Measurements from ENCODE around the gene STAT1.

The STAT1 gene

GRCh38 chr2:191041418-191042161, 27.6 kb upstream of the STAT1 start:
- H3K9me3 Mint-ChIP-seq = peaks cover 10% of the 10 kb centered on the region
- no peak overlapping the region for H3K4me3 Mint-ChIP-seq
- no peaks in the 10 kb centered on the region for H3K27me3 Mint-ChIP-seq (ENCODE audit: low read depth)
- peak overlapping the region; percentile 21 for H3K27ac Mint-ChIP-seq
- H3K4me1 Mint-ChIP-seq (ENCODE audit: low read depth) = peaks cover 42% of the 10 kb centered on the region
- peaks cover 69% of the 10 kb centered on the region for H3K36me3 Mint-ChIP-seq (ENCODE audit: low read depth)

GRCh38 chr2:191039616-191040015, 25.6 kb upstream of the STAT1 start:
- Mint-ChIP-seq H3K36me3 (ENCODE audit: low read depth) (peaks cover 69% of the 10 kb centered on the region), H3K9me3 (peaks cover 7% of the 10 kb centered on the region), H3K27me3 (ENCODE audit: low read depth) (no peaks in the 10 kb centered on the region), H3K4me1 (ENCODE audit: low read depth) (peaks cover 44% of the 10 kb centered on the region), H3K4me3 (no peak overlapping the region), H3K27ac (peak overlapping the region; percentile 91)

- H3K4me3 Mint-ChIP-seq = peak overlapping the region; percentile 66
- peak overlapping the region; percentile 91 for H3K27ac Mint-ChIP-seq
- no peaks in the 10 kb centered on the region for H3K27me3 Mint-ChIP-seq (ENCODE audit: low read depth)
- H3K4me1 Mint-ChIP-seq (ENCODE audit: low read depth) = peaks cover 44% of the 10 kb centered on the region
- peaks cover 65% of the 10 kb centered on the region for H3K36me3 Mint-ChIP-seq (ENCODE audit: low read depth)
- no peaks in the 10 kb centered on the region for H3K9me3 Mint-ChIP-seq
Observed at GRCh38 chr2:191038741-191039140, 24.8 kb upstream of the STAT1 start.

- Mint-ChIP-seq H3K9me3 (no peaks in the 10 kb centered on the region), H3K36me3 (ENCODE audit: low read depth) (peaks cover 65% of the 10 kb centered on the region), H3K4me3 (peak overlapping the region; percentile 66), H3K27me3 (ENCODE audit: low read depth) (no peaks in the 10 kb centered on the region), H3K27ac (peak overlapping the region; percentile 91), H3K4me1 (ENCODE audit: low read depth) (peaks cover 44% of the 10 kb centered on the region)
Observed at GRCh38 chr2:191038241-191038725, 24.3 kb upstream of the STAT1 start.

- Mint-ChIP-seq H3K27me3 (ENCODE audit: low read depth) (no peaks in the 10 kb centered on the region), H3K4me3 (peak overlapping the region; percentile 23), H3K36me3 (ENCODE audit: low read depth) (peaks cover 69% of the 10 kb centered on the region), H3K27ac (peak overlapping the region; percentile 91), H3K9me3 (no peaks in the 10 kb centered on the region), H3K4me1 (ENCODE audit: low read depth) (peaks cover 50% of the 10 kb centered on the region)
Observed at GRCh38 chr2:191037351-191037750, 23.4 kb upstream of the STAT1 start.

GRCh38 chr2:191036363-191036762, 22.4 kb upstream of the STAT1 start:
- H3K9me3 Mint-ChIP-seq = no peaks in the 10 kb centered on the region
- peaks cover 44% of the 10 kb centered on the region for H3K4me1 Mint-ChIP-seq (ENCODE audit: low read depth)
- no peaks in the 10 kb centered on the region for H3K27me3 Mint-ChIP-seq (ENCODE audit: low read depth)
- H3K36me3 Mint-ChIP-seq (ENCODE audit: low read depth) = peaks cover 69% of the 10 kb centered on the region
- H3K27ac Mint-ChIP-seq = no peak overlapping the region
- no peak overlapping the region for H3K4me3 Mint-ChIP-seq

- Mint-ChIP-seq H3K27ac (no peak overlapping the region), H3K4me3 (no peak overlapping the region), H3K9me3 (no peaks in the 10 kb centered on the region), H3K36me3 (ENCODE audit: low read depth) (peaks cover 70% of the 10 kb centered on the region), H3K27me3 (ENCODE audit: low read depth) (no peaks in the 10 kb centered on the region), H3K4me1 (ENCODE audit: low read depth) (peaks cover 50% of the 10 kb centered on the region)
Observed at GRCh38 chr2:191032588-191033429, 18.8 kb upstream of the STAT1 start.

- Mint-ChIP-seq H3K27ac (peak overlapping the region; percentile 8), H3K9me3 (no peaks in the 10 kb centered on the region), H3K4me3 (no peak overlapping the region), H3K4me1 (ENCODE audit: low read depth) (peaks cover 44% of the 10 kb centered on the region), H3K27me3 (ENCODE audit: low read depth) (no peaks in the 10 kb centered on the region), H3K36me3 (ENCODE audit: low read depth) (peaks cover 66% of the 10 kb centered on the region)
Observed at GRCh38 chr2:191031256-191031655, 17.3 kb upstream of the STAT1 start.

- peaks cover 49% of the 10 kb centered on the region for H3K4me1 Mint-ChIP-seq (ENCODE audit: low read depth)
- peaks cover 4% of the 10 kb centered on the region for H3K9me3 Mint-ChIP-seq
- H3K27me3 Mint-ChIP-seq (ENCODE audit: low read depth) = no peaks in the 10 kb centered on the region
- peaks cover 67% of the 10 kb centered on the region for H3K36me3 Mint-ChIP-seq (ENCODE audit: low read depth)
- peak overlapping the region; percentile 12 for H3K4me3 Mint-ChIP-seq
- peak overlapping the region; percentile 8 for H3K27ac Mint-ChIP-seq
Observed at GRCh38 chr2:191030521-191031154, 16.7 kb upstream of the STAT1 start.

- H3K4me1 Mint-ChIP-seq (ENCODE audit: low read depth) = peaks cover 57% of the 10 kb centered on the region
- peak overlapping the region; percentile 56 for H3K27ac Mint-ChIP-seq
- H3K9me3 Mint-ChIP-seq = peaks cover 4% of the 10 kb centered on the region
- peak overlapping the region; percentile 47 for H3K4me3 Mint-ChIP-seq
- no peaks in the 10 kb centered on the region for H3K27me3 Mint-ChIP-seq (ENCODE audit: low read depth)
- peaks cover 59% of the 10 kb centered on the region for H3K36me3 Mint-ChIP-seq (ENCODE audit: low read depth)
Observed at GRCh38 chr2:191029280-191029950, 15.4 kb upstream of the STAT1 start.

GRCh38 chr2:191026377-191026776, 12.4 kb upstream of the STAT1 start:
- peak overlapping the region; percentile 53 for H3K27ac Mint-ChIP-seq

GRCh38 chr2:191025135-191025534, 11.2 kb upstream of the STAT1 start:
- Mint-ChIP-seq H3K4me3 (peak overlapping the region; percentile 61), H3K27me3 (ENCODE audit: low read depth) (no peaks in the 10 kb centered on the region), H3K9me3 (peaks cover 4% of the 10 kb centered on the region), H3K4me1 (ENCODE audit: low read depth) (peaks cover 40% of the 10 kb centered on the region), H3K36me3 (ENCODE audit: low read depth) (peaks cover 30% of the 10 kb centered on the region), H3K27ac (peak overlapping the region; percentile 60)

More at GRCh38 chr2:191026377-191026776, 12.4 kb upstream of the STAT1 start:
- peaks cover 50% of the 10 kb centered on the region for H3K4me1 Mint-ChIP-seq (ENCODE audit: low read depth)
- peaks cover 4% of the 10 kb centered on the region for H3K9me3 Mint-ChIP-seq
- no peaks in the 10 kb centered on the region for H3K27me3 Mint-ChIP-seq (ENCODE audit: low read depth)
- no peak overlapping the region for H3K4me3 Mint-ChIP-seq
- peaks cover 40% of the 10 kb centered on the region for H3K36me3 Mint-ChIP-seq (ENCODE audit: low read depth)

- peaks cover 4% of the 10 kb centered on the region for H3K9me3 Mint-ChIP-seq
- H3K4me3 Mint-ChIP-seq = no peak overlapping the region
- no peaks in the 10 kb centered on the region for H3K27me3 Mint-ChIP-seq (ENCODE audit: low read depth)
- no peak overlapping the region for H3K27ac Mint-ChIP-seq
- H3K36me3 Mint-ChIP-seq (ENCODE audit: low read depth) = peaks cover 21% of the 10 kb centered on the region
- H3K4me1 Mint-ChIP-seq (ENCODE audit: low read depth) = peaks cover 36% of the 10 kb centered on the region
Observed at GRCh38 chr2:191023235-191023679, 9.3 kb upstream of the STAT1 start.

Measured in T-helper 1 cell treated with Interleukin-12 subunit alpha and Interleukin-12 subunit beta and Interleukin-4 antibody, amounts not matched to agents 30 μg/mL and 1 μg/mL, for 36 hours (primary cell).